HPDE6-E6E7 (cell line): Measurements from ENCODE around the gene LRRC4.

Source experiments
- DNase-seq: peaks from one replicate; pipeline ENCODE4 v3.0.0; 2011; ENCODE audit warnings: missing footprints; ENCODE audit errors: extremely low spot score

LRRC4 gene

DNA sequence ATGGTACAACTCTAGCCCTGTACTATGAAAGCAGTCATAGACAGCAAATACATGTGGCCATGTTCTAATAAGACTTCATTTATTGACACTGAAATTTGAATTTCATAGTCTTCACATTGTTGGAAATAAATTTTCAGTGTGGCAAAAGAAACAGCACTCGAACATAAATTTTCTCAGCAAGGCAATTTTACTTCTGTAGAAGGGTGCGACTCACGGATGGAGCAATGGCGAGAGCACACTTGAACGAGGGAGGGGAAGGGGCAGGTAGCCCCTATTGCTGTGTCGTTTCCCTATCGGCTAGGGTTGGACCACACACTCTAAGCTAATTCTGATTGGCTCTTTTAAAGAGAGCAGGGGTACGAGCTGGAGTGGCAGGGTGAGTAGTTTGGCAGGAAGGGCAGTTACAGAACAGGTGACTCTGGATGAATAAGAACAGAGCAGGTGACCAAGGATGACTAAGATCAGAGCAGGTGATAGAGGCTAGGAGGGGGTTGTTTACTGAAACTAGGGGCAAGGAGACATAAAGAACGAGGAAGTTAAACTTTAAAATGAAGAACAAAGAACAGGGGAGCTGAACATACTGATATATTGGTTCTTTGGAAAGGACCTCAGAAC lies 52.0 kb downstream of the LRRC4 start:
- DNase-seq: no peak

DNA sequence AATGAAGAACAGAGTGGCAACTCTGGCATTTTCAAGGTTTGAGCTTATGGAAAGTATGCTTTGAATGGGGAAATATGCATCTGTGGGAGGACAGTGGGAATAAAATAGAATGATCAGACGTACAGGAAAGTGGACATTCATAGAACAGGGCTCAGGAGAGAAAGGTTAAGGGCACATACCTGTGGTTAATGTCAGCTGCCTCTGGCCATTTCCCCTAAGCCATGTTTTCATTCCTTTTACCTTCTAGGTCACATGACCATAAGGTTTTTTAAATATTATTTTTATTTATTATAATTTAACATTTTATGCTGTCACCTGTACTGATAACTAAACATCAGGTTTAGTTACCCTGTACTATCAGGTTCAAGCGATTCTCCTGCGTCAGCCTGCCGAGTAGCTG lies 52.8 kb downstream of the LRRC4 start:
- no peak for DNase-seq
